Activated naive CD4-positive, alpha-beta T cell treated with anti-CD3 and anti-CD28 coated beads for 36 hours (primary cell): ENCODE data around the gene CMTM6. TPM values are rescaled to one million over a fixed set of nuclear protein-coding genes. Genes with fewer than 3 reads are reported as not detected.
"Not testable (repeated sequence)": the region's sequence is repeated elsewhere in the genome, so short reads cannot be mapped to it uniquely, and the experiment has no call there.

Experiments used
- CTCF ChIA-PET: fragments of 350-600 bp; sonication (Branson Sonifier 250); formaldehyde crosslinking; loops from one replicate; lab custom pipeline; 2021; ENCODE audit warnings: antibody characterized with exemption; lab: Charles Lee
- DNase-seq: peaks from one replicate; pipeline ENCODE4 v3.0.0-alpha.2; 2020
- H3K27ac Mint-ChIP-seq: one replicate; pipeline ENCODE4 v1.8.0; 2021; ENCODE audit warnings: mild to moderate bottlenecking, mixed read lengths
- H3K27me3 Mint-ChIP-seq: one replicate; pipeline ENCODE4 v1.8.0; 2021; ENCODE audit warnings: low read depth, mixed read lengths
- H3K36me3 Mint-ChIP-seq: one replicate; pipeline ENCODE4 v1.8.0; 2021; ENCODE audit warnings: low read depth, mixed read lengths
- H3K4me1 Mint-ChIP-seq: one replicate; pipeline ENCODE4 v1.8.0; 2021; ENCODE audit warnings: low read depth, mixed read lengths
- H3K4me3 Mint-ChIP-seq: one replicate; pipeline ENCODE4 v1.8.0; 2021; ENCODE audit warnings: mild to moderate bottlenecking, moderate library complexity, mixed read lengths
- H3K9me3 Mint-ChIP-seq: one replicate; pipeline ENCODE4 v1.8.0; 2021; ENCODE audit warnings: mixed read lengths
- intact Hi-C: fragments of 100-400 bp; cut with micrococcal nuclease; formaldehyde crosslinking; loops from one replicate; pipeline ENCODE4 v1.15.1; 2023
- total RNA-seq, 2 experiments: library from RNA; stranded (reverse); gene quantifications; one replicate each; pipeline ENCODE4 v1.2.3, GENCODE V29; 2021

Gene CMTM6
- total RNA-seq, 2 experiments from 2014 or later, result 43.7 to 44.3 TPM

DNA sequence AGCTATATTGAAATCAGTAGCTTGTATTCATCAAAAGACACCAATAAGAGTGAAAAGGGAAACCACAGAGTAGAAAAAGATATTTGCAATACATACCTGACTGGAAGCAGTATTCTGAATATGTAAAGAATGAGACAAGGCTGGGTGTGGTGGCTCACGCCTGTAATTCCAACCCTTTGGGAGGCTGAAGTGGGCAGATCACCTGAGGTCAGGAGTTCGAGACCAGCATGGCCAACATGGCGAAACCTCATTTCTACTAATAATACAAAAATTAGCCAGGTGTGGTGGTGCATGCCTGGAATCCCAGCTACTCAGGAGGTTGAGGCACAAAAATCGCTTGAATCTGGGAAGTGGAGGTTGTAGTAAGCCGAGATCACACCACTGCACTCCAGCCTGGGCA, 16.3 kb upstream of the CMTM6 start:
- H3K9me3 Mint-ChIP-seq, H3K36me3 Mint-ChIP-seq, H3K4me1 Mint-ChIP-seq, intact Hi-C loops, DNase-seq, H3K27me3 Mint-ChIP-seq, H3K4me3 Mint-ChIP-seq, H3K27ac Mint-ChIP-seq: not testable (repeated sequence)
- CTCF ChIA-PET, result interaction anchor here (1.0 kb wide), 2 partner anchors 9 to 215 kb away, joined by 3 to 4 read pairs; no protein-coding TSS in a partner anchor

DNA sequence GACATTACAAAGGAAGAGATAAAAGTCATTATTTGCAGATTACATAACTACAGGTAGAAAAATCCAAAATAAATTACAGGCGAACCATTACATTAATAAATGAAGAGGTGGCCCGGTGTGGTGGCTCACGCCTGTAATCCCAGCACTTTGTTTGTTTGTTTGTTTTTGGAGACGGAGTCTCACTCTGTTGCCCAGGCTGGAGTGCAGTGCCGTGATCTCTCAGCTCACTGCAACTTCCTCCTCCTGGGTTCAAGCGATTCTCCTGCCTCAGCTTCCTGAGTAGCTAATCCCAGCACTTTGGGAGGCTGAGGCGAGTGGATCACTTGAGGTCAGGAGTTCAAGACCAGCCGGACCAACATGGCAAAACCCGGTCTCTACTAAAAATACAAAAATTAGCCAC, 14.1 kb upstream of the CMTM6 start:
- H3K4me3 Mint-ChIP-seq, result peak overlapping the region; percentile 13
- intact Hi-C loops, H3K36me3 Mint-ChIP-seq, H3K27ac Mint-ChIP-seq, DNase-seq, H3K4me1 Mint-ChIP-seq, H3K27me3 Mint-ChIP-seq, H3K9me3 Mint-ChIP-seq: not testable (repeated sequence)
- CTCF ChIA-PET, result interaction anchor here (0.7 kb wide), 1 partner anchor 145 kb away, joined by 4 read pairs; no protein-coding TSS in a partner anchor

DNA sequence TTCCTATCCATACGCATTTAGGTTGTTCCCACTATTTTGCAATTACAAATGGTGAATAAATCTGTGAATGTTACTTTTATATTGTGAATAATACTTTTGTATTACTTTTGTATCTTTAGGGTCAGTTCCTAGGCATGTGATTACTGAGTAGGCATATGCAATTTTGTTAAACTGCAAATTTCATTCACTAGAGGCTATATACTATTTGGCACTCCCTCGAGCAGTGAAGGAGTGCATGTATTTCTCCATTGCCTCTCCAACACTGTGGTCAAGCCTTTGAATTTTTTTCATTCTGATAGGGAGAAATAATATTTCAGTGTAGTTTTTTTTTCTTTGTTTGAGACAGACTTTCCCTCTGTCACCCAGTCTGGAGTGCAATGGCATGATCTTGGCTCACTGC, 8.4 kb upstream of the CMTM6 start:
- H3K27ac Mint-ChIP-seq, result no peak overlapping the region
- H3K9me3 Mint-ChIP-seq, result no peaks in the 10 kb centered on the region
- CTCF ChIA-PET, result interaction anchor here (0.6 to 1.9 kb wide), 7 partner anchors 58 to 362 kb away, joined by 3 to 6 read pairs (median 3); no protein-coding TSS in a partner anchor
- peaks cover 2% of the 10 kb centered on the region for H3K4me1 Mint-ChIP-seq
- H3K27me3 Mint-ChIP-seq, result no peaks in the 10 kb centered on the region
- no peak overlapping the region for H3K4me3 Mint-ChIP-seq
- DNase-seq, result no peak
- no peaks in the 10 kb centered on the region for H3K36me3 Mint-ChIP-seq
- intact Hi-C loops, result loop anchor here (2.0 kb wide), 2 partner anchors 60 to 392 kb away; partner anchors contain the start of gene DYNC1LI1

DNA sequence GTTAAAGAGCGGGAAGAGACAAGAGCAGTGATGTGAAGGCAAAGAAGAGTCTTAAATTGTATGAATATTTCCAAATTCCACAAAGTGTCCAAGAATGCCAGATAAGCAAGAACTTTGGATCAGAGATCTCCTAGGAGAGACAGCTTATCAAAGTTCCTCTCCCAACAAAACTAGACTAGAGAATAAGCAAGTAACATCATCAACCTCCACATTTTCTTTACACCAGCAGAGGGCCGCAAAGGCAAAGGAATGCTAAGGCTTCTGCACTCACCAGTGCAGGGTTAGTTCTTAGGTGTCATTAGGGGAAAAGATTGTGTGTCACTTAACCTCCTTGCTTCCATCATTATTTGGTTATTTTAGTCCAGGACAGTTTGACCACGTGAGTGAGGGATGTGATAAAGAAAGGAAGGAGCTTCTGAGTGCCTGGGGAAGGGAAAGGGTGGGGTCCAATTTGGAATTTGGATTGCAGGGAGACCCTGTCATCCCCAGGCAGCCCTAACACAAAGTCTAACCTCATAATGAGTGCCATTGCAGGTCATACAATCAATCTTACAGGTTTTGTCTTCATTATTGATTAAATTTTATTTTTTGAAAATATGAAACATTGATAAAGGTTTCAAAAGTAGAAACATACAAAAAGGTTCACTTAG, 7.5 kb upstream of the CMTM6 start:
- intact Hi-C loops, result loop anchor here (1.0 to 2.0 kb wide), 6 partner anchors 61 to 424 kb away; partner anchors contain the start of gene DYNC1LI1
- CTCF ChIA-PET, result interaction anchor here (0.7 to 1.9 kb wide), 15 partner anchors 8 to 572 kb away, joined by 3 to 12 read pairs (median 3); no protein-coding TSS in a partner anchor
- Mint-ChIP-seq H3K9me3 (no peaks in the 10 kb centered on the region), H3K36me3 (no peaks in the 10 kb centered on the region), H3K27ac (no peak overlapping the region), H3K27me3 (no peaks in the 10 kb centered on the region), H3K4me3 (no peak overlapping the region), H3K4me1 (peaks cover 2% of the 10 kb centered on the region)
- peak; percentile 86 for DNase-seq

DNA sequence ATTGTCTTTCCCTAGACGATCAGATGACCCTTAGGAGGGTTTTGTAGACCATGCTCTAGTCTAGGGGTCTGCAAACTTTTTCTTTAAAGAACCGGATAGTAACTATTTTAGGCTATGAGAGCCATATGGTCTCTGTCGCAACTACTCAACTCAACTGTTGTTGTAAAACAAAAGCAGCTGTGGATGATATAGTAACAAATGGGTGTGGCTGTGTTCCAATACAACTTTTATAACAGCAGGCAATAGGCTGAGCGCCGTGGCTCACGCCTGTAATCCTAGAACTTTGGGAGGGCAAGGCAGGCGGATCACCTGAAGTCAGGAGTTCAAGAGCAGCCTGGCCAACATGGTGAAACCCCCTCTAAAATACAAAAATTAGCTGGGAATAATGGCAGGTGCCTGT, 6.1 kb upstream of the CMTM6 start:
- Mint-ChIP-seq H3K4me3 (no peak overlapping the region), H3K36me3 (no peaks in the 10 kb centered on the region), H3K27ac (no peak overlapping the region), H3K4me1 (no peaks in the 10 kb centered on the region), H3K9me3 (no peaks in the 10 kb centered on the region), H3K27me3 (no peaks in the 10 kb centered on the region)
- DNase-seq, result no peak
- CTCF ChIA-PET, result interaction anchor here (1.7 kb wide), 1 partner anchor 11 kb away, joined by 3 read pairs; no protein-coding TSS in a partner anchor
- intact Hi-C loops, result no loop called here

DNA sequence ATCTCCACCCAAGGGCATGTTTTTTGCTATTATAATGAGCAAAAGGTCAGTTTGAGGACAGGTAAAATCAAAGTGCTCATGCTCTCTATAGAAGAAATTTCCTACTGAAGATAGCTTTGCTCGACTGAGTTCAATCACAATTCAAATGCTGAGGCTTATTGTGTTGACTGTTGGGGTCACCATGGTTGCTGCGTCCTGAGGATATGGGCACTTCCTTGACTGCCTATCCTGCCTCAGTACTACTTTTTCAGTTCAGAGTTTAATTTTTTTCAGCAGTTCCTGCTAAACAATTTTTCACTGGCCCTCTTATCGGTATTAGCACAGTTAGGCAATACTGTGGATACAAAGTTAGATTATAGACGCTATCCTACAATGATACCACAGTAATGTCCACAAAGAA, 3.8 kb upstream of the CMTM6 start:
- no peak for DNase-seq
- intact Hi-C loops, result no loop called here
- Mint-ChIP-seq H3K4me3 (no peak overlapping the region), H3K4me1 (peaks cover 5% of the 10 kb centered on the region), H3K36me3 (no peaks in the 10 kb centered on the region), H3K9me3 (no peaks in the 10 kb centered on the region), H3K27ac (no peak overlapping the region), H3K27me3 (no peaks in the 10 kb centered on the region)
- CTCF ChIA-PET, result interaction anchor here (0.6 to 1.2 kb wide), 3 partner anchors 63 to 315 kb away, joined by 3 to 4 read pairs (median 3); no protein-coding TSS in a partner anchor

DNA sequence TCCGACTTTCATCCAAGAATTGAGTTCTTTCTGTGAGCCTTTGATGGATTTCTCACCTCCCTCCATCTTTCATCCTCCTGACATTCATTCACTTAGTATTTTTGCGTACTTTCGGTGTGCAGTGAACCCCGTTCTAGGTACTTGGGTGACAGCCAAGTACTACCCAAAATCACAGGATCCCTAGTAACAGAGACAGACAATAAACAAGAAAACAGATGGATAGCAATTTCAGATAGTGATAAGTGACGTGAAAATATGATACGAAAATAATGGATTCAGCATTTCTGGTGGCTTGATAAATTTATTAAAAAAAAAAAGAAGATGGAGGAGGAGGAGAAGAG, 264 bp upstream of the CMTM6 start:
- CTCF ChIA-PET, result interaction anchor here (0.6 kb wide), 1 partner anchor 126 kb away, joined by 3 read pairs; no protein-coding TSS in a partner anchor
- peak overlapping the region; percentile 97 for H3K4me3 Mint-ChIP-seq
- intact Hi-C loops, result loop anchor here (1.0 to 5.0 kb wide), 9 partner anchors 42 to 937 kb away; partner anchors contain the start of genes CNOT10, DYNC1LI1, GPD1L and UBP1

DNA sequence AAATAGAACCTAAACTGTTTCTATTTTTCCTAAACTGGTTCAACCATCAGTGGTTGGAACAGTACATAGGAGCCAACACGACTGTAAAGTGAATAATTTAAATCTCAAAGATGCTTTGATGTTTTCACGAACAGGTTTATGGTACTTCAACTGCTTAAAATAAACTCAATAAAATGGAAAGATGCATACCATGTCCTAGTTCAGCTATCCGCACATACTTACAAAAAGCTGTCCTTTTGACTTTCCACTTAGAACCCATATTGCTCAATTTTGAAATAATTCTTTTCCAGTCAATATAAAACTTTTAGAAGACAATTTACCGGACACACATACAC, 902 bp downstream of the CMTM6 start:
- Mint-ChIP-seq H3K9me3 (no peaks in the 10 kb centered on the region), H3K4me1 (peaks cover 29% of the 10 kb centered on the region), H3K27ac (peak overlapping the region; percentile 78), H3K27me3 (no peaks in the 10 kb centered on the region), H3K36me3 (peaks cover 3% of the 10 kb centered on the region), H3K4me3 (peak overlapping the region; percentile 97)
- CTCF ChIA-PET, result interaction anchor here (0.6 to 1.8 kb wide), 4 partner anchors 9 to 255 kb away, joined by 3 to 7 read pairs (median 4); no protein-coding TSS in a partner anchor
- DNase-seq, result no peak
- intact Hi-C loops, result loop anchor here (1.0 to 5.0 kb wide), 9 partner anchors 41 to 939 kb away; partner anchors contain the start of genes CNOT10, DYNC1LI1, GPD1L and UBP1

More for the DNA sequence above, 264 bp upstream of the CMTM6 start:
- DNase-seq, result no peak
- Mint-ChIP-seq H3K4me1 (peaks cover 27% of the 10 kb centered on the region), H3K27me3 (no peaks in the 10 kb centered on the region), H3K9me3 (no peaks in the 10 kb centered on the region), H3K27ac (peak overlapping the region; percentile 89), H3K36me3 (peaks cover 1% of the 10 kb centered on the region)

DNA sequence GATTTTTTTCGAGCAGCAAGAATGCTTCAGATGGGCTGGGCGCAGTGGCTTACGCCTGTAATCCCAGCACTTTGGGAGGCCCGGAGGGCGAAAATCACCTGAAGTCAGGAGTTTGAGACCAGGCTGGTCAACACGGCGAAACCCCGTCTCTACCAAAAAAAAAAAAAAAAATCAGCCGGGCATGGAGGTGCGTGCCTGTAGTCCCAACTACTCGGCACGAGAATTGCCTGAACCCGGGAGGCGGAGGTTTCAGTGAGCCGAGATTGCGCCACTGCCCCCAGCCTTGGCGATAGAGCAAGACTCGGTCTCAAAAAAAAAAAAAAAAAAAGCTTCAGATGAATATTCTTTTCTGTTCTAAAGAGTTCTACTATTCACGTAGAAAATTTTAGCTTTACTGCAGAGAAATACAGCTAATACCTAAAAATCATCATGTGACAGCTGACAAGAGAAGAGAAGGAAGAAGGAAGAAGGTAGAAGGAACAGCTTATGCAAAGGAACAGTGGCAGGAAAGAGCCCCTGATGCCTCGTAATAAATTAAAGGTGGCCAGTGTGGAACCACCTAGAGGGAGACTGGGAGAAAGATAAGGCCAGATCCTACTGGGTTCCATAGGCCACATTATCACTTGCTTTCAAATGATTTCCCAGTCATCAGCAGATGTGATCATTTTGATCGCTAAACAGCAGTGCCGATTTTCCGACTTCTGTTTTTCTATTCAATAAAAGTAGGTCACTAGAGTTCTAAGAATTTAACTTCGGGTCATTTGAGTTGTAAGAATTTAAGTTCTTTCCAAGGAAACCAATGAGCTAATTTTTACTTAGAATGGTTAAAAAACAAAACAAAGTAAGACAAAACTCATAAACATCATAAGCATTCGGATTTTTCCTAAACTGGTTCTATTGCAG, 1.5 kb downstream of the CMTM6 start:
- peak overlapping the region; percentile 97 for H3K4me3 Mint-ChIP-seq
- CTCF ChIA-PET, result interaction anchor here (0.6 to 1.8 kb wide), 4 partner anchors 9 to 254 kb away, joined by 3 to 7 read pairs (median 4); no protein-coding TSS in a partner anchor

DNA sequence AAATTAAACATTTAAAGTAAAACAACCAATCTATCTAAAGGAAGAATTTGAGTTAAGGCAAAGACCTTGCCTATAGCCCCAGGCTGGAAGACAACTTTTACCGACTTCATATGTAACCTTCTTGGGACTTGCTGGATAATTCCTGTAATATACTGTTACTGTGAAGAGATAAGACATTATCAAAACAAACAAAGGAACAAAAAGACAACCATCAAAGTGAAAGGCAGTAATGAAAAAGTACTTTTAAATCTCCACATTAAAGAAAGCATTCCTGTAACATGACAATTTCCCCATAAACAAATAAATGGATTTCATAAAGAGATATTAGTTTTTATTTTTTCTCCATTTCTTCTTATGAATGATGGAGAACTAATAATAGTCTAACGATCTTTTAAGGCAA, 2.4 kb downstream of the CMTM6 start:
- peaks cover 38% of the 10 kb centered on the region for H3K4me1 Mint-ChIP-seq
- no peak overlapping the region for H3K4me3 Mint-ChIP-seq
- intact Hi-C loops, result loop anchor here (5.0 kb wide), 1 partner anchor 393 kb away; the partner anchor contains the start of gene GPD1L

More for the DNA sequence above, 1.5 kb downstream of the CMTM6 start:
- DNase-seq, result no peak
- Mint-ChIP-seq H3K36me3 (peaks cover 6% of the 10 kb centered on the region), H3K9me3 (no peaks in the 10 kb centered on the region), H3K27me3 (no peaks in the 10 kb centered on the region), H3K4me1 (peaks cover 35% of the 10 kb centered on the region), H3K27ac (no peak overlapping the region)
- intact Hi-C loops, result loop anchor here (5.0 kb wide), 1 partner anchor 394 kb away; the partner anchor contains the start of gene GPD1L

DNA sequence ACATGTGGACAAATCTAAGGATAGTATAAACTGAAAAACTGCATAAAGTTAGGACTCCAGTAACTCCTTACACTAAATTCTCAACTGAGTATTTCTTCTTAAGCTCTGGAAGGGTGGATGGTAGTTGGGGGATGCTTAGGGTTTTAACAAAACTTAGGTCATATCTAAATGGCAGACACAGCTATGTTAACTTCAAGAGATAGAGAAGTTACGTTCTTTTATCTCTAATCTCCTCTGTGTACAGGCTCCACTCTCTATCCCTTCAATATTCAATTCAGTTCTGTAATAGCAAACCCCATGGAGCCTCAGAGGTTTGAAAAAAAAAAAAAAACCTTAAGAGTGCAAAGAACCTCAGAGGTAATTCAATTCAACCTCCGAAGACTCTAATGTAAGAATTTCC, 3.1 kb downstream of the CMTM6 start:
- intact Hi-C loops, result no loop called here
- H3K27ac Mint-ChIP-seq, result no peak overlapping the region

More for the DNA sequence above, 2.4 kb downstream of the CMTM6 start:
- no peaks in the 10 kb centered on the region for H3K27me3 Mint-ChIP-seq
- H3K27ac Mint-ChIP-seq, result no peak overlapping the region
- H3K9me3 Mint-ChIP-seq, result no peaks in the 10 kb centered on the region
- CTCF ChIA-PET, result interaction anchor here (1.3 kb wide), 1 partner anchor 10 kb away, joined by 7 read pairs; no protein-coding TSS in a partner anchor
- H3K36me3 Mint-ChIP-seq, result peaks cover 9% of the 10 kb centered on the region
- DNase-seq, result no peak

More for the DNA sequence above, 3.1 kb downstream of the CMTM6 start:
- no peak for DNase-seq
- peaks cover 9% of the 10 kb centered on the region for H3K36me3 Mint-ChIP-seq
- CTCF ChIA-PET, result interaction anchor here (0.6 to 1.3 kb wide), 2 partner anchors 9 to 152 kb away, joined by 4 to 7 read pairs; no protein-coding TSS in a partner anchor
- H3K9me3 Mint-ChIP-seq, result no peaks in the 10 kb centered on the region
- H3K27me3 Mint-ChIP-seq, result no peaks in the 10 kb centered on the region
- no peak overlapping the region for H3K4me3 Mint-ChIP-seq
- H3K4me1 Mint-ChIP-seq, result peaks cover 38% of the 10 kb centered on the region
